ENCODE data around the gene WDR49.

WDR49 gene

DNA sequence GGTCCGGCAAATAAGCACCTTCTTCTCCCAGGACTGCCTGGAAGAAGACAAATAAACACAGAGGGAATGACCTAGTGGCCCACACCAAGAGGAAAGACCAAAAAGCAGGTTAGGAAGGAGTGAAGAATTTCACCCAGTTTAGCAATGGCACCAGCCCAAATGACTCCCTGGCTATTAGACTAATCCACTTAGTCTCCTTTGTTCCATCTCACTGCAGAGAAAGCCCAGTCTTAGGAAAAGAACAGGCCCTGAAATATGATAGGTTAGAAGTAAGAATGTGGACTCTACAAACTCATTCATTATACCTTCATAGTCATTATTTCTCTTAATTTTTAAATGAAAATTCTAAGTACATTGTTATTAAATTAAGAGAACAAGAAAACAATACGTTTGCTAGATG is 203.1 kb downstream of the WDR49 start:
- TF ChIP-seq POLR2A (IDR thresholded peaks at IDR 0.05; ENCODE audit: low read length) (no peak), GATA1 (IDR thresholded peaks at IDR 0.05; ENCODE audit: low read depth, low read length) (no peak)
- no peak for DNase-seq

DNA sequence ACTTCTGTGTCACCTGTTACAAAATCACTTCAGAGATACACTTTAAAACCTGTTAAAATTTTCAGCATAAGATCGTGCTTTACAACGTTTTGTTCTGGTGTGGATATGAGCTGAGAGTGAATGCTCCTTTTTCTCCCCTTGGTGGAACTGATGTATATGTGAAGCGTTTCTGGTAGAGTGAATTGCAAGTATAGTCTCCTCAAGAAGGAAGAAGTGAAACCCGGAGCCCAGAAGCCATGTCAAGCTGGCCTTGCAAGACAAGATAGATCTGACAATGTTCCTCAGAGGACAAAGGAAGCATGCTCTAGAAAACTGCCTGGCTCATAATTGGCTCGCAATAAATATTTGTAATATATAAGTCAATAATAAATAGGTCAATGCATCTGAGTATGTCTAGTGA is 203.5 kb downstream of the WDR49 start:
- no peak for TF ChIP-seq POLR2A (IDR thresholded peaks at IDR 0.05; ENCODE audit: low read length)
- TF ChIP-seq GATA1 (IDR thresholded peaks at IDR 0.05; ENCODE audit: low read depth, low read length): no peak
- no peak for DNase-seq

- no peak for TF ChIP-seq GATA1 (IDR thresholded peaks at IDR 0.05; ENCODE audit: low read depth, low read length)
- no peak for TF ChIP-seq POLR2A (IDR thresholded peaks at IDR 0.05; ENCODE audit: low read length)
- no peak for DNase-seq
Measured at GRCh38 chr3:167445491-167445890, 208.3 kb downstream of the WDR49 start.

- DNase-seq: no peak
- TF ChIP-seq POLR2A (IDR thresholded peaks at IDR 0.05; ENCODE audit: low read length) (no peak), GATA1 (IDR thresholded peaks at IDR 0.05; ENCODE audit: low read depth, low read length) (no peak)
Measured at GRCh38 chr3:167441256-167441655, 212.5 kb downstream of the WDR49 start.

DNA sequence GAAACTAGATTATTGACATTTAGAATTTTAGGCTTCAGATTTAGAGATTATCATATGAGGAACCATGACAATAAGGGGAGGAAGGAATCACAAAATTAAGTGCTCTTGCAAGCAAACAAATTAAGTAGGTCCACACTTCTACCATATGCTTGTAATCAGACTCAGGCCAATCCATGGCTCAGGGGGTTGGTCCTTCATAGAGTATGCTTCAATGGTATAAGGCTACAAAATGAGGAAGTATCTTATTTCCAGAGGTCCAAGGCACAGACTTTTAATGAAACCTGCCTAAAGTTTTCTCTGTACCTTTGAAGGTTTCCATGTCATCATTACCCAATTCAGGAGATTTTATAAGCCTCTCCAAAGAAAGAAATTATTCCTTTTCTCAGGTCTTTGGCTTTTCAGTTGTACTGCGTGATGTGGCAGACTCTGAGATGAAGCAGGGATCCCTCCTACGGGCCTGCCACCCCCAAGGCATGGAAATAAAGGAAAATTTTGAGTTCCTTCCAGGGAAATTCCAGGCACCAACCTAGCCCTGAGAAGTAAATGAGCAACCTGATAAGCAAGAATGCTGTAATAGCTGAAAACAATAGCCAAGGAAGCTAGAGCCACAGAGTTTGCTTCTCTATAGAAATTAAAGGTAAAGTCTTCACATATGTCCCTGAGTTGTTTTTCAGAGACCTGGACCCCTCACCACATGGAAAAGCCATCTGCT is 216.2 kb downstream of the WDR49 start:
- no peak for DNase-seq
- TF ChIP-seq GATA1 (IDR thresholded peaks at IDR 0.05; ENCODE audit: low read depth, low read length): no peak
- no peak for TF ChIP-seq POLR2A (IDR thresholded peaks at IDR 0.05; ENCODE audit: low read length)
